ENCODE data around the gene CPSF4L. TPM values are rescaled to one million over a fixed set of nuclear protein-coding genes. Genes with fewer than 3 reads are reported as not detected.

CPSF4L gene
- total RNA-seq, 1 experiment from 2014 or later, result not detected

DNA sequence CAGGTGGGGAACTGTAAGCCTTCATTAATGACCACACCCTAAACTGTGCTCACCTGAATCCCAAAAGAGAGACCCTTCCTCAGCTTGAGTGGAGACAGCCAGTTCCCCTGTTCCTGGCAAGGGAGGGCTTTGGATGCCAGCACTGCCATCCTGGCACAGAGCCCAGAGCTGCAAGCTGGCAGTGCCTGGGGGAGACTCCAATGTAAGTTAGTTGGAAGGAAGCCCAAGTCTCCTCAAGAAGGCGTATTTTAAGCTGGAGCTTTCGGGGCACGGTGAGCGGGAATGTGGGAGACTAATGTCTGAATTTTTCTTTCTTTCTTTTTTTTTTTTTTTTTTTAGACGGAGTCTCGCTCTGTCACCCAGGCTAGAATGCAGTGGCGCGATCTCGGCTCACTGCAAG is 45.5 kb upstream of the CPSF4L start (continued):
- TF ChIP-seq, protein P1, sequence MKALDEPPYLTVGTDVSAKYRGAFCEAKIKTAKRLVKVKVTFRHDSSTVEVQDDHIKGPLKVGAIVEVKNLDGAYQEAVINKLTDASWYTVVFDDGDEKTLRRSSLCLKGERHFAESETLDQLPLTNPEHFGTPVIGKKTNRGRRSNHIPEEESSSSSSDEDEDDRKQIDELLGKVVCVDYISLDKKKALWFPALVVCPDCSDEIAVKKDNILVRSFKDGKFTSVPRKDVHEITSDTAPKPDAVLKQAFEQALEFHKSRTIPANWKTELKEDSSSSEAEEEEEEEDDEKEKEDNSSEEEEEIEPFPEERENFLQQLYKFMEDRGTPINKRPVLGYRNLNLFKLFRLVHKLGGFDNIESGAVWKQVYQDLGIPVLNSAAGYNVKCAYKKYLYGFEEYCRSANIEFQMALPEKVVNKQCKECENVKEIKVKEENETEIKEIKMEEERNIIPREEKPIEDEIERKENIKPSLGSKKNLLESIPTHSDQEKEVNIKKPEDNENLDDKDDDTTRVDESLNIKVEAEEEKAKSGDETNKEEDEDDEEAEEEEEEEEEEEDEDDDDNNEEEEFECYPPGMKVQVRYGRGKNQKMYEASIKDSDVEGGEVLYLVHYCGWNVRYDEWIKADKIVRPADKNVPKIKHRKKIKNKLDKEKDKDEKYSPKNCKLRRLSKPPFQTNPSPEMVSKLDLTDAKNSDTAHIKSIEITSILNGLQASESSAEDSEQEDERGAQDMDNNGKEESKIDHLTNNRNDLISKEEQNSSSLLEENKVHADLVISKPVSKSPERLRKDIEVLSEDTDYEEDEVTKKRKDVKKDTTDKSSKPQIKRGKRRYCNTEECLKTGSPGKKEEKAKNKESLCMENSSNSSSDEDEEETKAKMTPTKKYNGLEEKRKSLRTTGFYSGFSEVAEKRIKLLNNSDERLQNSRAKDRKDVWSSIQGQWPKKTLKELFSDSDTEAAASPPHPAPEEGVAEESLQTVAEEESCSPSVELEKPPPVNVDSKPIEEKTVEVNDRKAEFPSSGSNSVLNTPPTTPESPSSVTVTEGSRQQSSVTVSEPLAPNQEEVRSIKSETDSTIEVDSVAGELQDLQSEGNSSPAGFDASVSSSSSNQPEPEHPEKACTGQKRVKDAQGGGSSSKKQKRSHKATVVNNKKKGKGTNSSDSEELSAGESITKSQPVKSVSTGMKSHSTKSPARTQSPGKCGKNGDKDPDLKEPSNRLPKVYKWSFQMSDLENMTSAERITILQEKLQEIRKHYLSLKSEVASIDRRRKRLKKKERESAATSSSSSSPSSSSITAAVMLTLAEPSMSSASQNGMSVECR (CRISPR knock-in tag; IDR thresholded peaks at IDR 0.05; ENCODE audit: borderline replicate concordance), result no peak
- TF ChIP-seq, protein P2, sequence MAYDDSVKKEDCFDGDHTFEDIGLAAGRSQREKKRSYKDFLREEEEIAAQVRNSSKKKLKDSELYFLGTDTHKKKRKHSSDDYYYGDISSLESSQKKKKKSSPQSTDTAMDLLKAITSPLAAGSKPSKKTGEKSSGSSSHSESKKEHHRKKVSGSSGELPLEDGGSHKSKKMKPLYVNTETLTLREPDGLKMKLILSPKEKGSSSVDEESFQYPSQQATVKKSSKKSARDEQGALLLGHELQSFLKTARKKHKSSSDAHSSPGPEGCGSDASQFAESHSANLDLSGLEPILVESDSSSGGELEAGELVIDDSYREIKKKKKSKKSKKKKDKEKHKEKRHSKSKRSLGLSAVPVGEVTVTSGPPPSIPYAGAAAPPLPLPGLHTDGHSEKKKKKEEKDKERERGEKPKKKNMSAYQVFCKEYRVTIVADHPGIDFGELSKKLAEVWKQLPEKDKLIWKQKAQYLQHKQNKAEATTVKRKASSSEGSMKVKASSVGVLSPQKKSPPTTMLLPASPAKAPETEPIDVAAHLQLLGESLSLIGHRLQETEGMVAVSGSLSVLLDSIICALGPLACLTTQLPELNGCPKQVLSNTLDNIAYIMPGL (CRISPR knock-in tag; IDR thresholded peaks at IDR 0.05), result no peak
- no peak for TF ChIP-seq NFATC4 (CRISPR knock-in tag; IDR thresholded peaks at IDR 0.05)
- TF ChIP-seq, protein P3, sequence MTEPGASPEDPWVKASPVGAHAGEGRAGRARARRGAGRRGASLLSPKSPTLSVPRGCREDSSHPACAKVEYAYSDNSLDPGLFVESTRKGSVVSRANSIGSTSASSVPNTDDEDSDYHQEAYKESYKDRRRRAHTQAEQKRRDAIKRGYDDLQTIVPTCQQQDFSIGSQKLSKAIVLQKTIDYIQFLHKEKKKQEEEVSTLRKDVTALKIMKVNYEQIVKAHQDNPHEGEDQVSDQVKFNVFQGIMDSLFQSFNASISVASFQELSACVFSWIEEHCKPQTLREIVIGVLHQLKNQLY (CRISPR knock-in tag; IDR thresholded peaks at IDR 0.05), result no peak
- TF ChIP-seq ZNF263 (CRISPR knock-in tag; IDR thresholded peaks at IDR 0.05; ENCODE audit: low read depth), result no peak
- TF ChIP-seq SMAD3 (CRISPR knock-in tag; IDR thresholded peaks at IDR 0.05; ENCODE audit: borderline replicate concordance), result no peak
- TF ChIP-seq CREB1 (CRISPR knock-in tag; IDR thresholded peaks at IDR 0.05), result no peak

DNA sequence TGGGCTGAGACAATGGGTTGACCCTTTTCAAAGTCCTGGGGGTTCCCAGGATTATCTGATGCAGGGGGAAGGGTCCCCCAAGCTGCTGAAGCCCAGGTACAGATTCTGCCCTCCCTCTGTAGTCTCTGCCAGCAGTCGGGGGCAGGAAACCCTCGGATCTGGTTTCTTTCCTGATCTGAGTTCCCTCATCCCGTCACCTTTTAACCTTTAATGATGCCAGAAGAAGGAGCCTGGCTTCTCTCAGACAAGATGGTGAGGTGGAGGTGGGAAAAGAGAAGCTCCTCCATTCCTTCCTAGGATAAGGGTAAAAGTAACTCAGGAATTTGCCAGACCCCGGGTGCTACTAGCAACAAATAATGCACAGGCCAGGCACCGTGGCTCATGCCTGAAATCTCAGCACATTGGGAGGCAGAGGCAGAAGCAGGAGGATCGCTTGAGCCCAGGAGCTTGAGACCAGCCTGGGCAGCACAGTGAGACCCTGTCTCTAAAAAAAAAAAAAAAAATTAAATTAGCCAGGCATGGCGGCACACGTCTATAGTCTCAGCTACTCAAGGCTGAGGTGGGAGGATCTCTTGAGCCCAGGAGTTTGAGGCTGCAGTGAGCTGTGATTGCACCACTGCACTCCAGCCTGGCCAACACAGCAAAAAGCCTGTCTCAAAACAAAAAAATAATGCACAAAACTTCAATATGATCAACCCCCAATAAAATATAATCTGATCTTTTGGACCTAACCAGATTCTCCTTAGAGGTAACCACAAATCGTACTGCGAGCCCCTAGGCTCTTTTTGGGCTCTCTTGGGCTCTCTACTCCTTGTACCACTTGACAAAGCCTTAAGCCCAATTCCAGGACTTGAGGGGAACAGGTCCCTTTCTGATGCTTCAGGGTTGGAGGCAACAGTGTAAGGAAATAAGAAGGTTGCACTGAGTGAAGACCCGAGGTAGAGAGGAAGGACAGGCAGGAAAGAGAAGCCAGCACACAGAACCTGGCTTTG is 44.5 kb upstream of the CPSF4L start:
- peaks cover 32% of the 10 kb centered on the region for H3K4me1 Mint-ChIP-seq
- no peak overlapping the region for H3K4me3 Mint-ChIP-seq
- CTCF ChIA-PET, result interaction anchor here (0.9 to 2.9 kb wide), 8 partner anchors 28 to 64 kb away, joined by 3 to 16 read pairs (median 3); no protein-coding TSS in a partner anchor
- DNase-seq (ENCODE audit: low spot score) (no peak), ATAC-seq (no peak)
- no peaks in the 10 kb centered on the region for H3K9me3 Mint-ChIP-seq
- TF ChIP-seq GTF2I (CRISPR knock-in tag; conservative IDR thresholded peaks at IDR 0.05), result no peak
- no peak for TF ChIP-seq MYBL2 (CRISPR knock-in tag; IDR thresholded peaks at IDR 0.05)
- TF ChIP-seq ZNF121 (CRISPR knock-in tag; IDR thresholded peaks at IDR 0.05), result peak; percentile 24; the same call in 1 of the 2 replicates
- H3K27me3 Mint-ChIP-seq (ENCODE audit: low read depth), result no peaks in the 10 kb centered on the region
- POLR2A ChIA-PET, result no interaction called here
- H3K27ac Mint-ChIP-seq, result no peak overlapping the region
- peaks cover 3% of the 10 kb centered on the region; the same call in 1 of the 2 replicates for H3K36me3 Mint-ChIP-seq

DNA sequence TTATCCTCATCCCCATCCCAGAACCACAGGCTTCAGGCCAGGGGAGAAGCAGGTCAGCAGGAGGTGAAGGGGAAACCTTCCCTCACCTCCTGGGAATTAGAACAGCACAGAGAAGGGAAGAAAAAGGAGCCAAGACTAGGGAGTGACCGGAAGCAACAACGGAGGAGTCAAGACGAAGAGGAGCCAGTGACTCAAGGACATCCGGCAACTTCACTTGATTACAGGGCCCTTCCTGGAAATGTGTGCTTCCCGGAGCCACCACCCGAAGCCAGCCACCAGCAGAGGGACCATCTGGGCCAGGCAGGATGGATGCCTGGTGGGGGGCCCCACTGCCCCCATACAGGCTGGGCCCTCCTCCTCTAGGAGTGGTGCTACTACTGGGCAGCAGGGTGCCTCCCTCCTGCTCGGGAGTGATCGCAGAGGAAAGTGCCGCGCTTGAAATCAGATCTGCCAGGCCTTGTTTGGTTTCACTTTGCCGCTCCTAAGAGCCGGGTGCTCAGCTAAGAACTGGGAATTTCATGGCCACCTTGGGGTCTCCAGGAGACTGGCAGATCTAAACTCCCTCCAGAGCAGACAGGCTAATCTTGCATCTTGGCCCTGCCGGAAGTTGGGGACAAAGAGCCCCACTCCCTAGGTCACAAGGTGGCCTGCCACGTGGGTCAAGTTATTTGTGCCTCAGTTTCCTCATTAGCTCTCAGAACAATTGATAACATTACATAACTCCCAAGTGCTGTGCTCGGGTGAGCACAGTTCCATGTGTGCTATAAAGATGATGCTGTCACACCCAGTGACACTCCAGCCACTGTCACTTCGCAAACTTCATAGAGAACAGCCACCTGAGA is 43.5 kb upstream of the CPSF4L start:
- peak overlapping the region; percentile 75; the same call in 1 of the 2 replicates for H3K27ac Mint-ChIP-seq
- peaks cover 3% of the 10 kb centered on the region; the same call in 1 of the 2 replicates for H3K36me3 Mint-ChIP-seq
- H3K9me3 Mint-ChIP-seq, result no peaks in the 10 kb centered on the region
- POLR2A ChIA-PET, result interaction anchor here (0.6 to 0.7 kb wide), 2 partner anchors 24 to 43 kb away, joined by 3 to 5 read pairs; partner anchors contain the start of gene CPSF4L
- peaks cover 30% of the 10 kb centered on the region for H3K4me1 Mint-ChIP-seq
- CTCF ChIA-PET, result interaction anchor here (0.9 to 2.9 kb wide), 4 partner anchors 37 to 64 kb away, joined by 3 to 16 read pairs (median 6); no protein-coding TSS in a partner anchor
- no peak overlapping the region for H3K4me3 Mint-ChIP-seq
- H3K27me3 Mint-ChIP-seq (ENCODE audit: low read depth), result no peaks in the 10 kb centered on the region
- peak; percentile 76 for ATAC-seq
- DNase-seq (ENCODE audit: low spot score), result peak; percentile 52
- TF ChIP-seq IRF2 (CRISPR knock-in tag; IDR thresholded peaks at IDR 0.05; ENCODE audit: borderline replicate concordance, low read depth) (no peak), MYBL2 (CRISPR knock-in tag; IDR thresholded peaks at IDR 0.05) (no peak), TEAD1 (CRISPR knock-in tag; IDR thresholded peaks at IDR 0.05) (peak; percentile 77; the same call in 1 of the 2 replicates), CREM (CRISPR knock-in tag; IDR thresholded peaks at IDR 0.05) (no peak), FOXK1 (CRISPR knock-in tag; IDR thresholded peaks at IDR 0.05) (0 out of 2 replicates have a peak, but pooled peaks have one; percentile 32), FOXP1 (CRISPR knock-in tag; IDR thresholded peaks at IDR 0.05; ENCODE audit: borderline replicate concordance) (0 out of 2 replicates have a peak, but pooled peaks have one; percentile 26), SOX15 (CRISPR knock-in tag; IDR thresholded peaks at IDR 0.05) (no peak), MXD4 (CRISPR knock-in tag; IDR thresholded peaks at IDR 0.05; ENCODE audit: borderline replicate concordance) (no peak)
- TF ChIP-seq, protein P4, sequence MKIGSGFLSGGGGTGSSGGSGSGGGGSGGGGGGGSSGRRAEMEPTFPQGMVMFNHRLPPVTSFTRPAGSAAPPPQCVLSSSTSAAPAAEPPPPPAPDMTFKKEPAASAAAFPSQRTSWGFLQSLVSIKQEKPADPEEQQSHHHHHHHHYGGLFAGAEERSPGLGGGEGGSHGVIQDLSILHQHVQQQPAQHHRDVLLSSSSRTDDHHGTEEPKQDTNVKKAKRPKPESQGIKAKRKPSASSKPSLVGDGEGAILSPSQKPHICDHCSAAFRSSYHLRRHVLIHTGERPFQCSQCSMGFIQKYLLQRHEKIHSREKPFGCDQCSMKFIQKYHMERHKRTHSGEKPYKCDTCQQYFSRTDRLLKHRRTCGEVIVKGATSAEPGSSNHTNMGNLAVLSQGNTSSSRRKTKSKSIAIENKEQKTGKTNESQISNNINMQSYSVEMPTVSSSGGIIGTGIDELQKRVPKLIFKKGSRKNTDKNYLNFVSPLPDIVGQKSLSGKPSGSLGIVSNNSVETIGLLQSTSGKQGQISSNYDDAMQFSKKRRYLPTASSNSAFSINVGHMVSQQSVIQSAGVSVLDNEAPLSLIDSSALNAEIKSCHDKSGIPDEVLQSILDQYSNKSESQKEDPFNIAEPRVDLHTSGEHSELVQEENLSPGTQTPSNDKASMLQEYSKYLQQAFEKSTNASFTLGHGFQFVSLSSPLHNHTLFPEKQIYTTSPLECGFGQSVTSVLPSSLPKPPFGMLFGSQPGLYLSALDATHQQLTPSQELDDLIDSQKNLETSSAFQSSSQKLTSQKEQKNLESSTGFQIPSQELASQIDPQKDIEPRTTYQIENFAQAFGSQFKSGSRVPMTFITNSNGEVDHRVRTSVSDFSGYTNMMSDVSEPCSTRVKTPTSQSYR (CRISPR knock-in tag; IDR thresholded peaks at IDR 0.05), result peak; percentile 74; the same call in 1 of the 2 replicates
- TF ChIP-seq, protein P5, sequence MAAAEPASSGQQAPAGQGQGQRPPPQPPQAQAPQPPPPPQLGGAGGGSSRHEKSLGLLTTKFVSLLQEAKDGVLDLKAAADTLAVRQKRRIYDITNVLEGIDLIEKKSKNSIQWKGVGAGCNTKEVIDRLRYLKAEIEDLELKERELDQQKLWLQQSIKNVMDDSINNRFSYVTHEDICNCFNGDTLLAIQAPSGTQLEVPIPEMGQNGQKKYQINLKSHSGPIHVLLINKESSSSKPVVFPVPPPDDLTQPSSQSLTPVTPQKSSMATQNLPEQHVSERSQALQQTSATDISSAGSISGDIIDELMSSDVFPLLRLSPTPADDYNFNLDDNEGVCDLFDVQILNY (CRISPR knock-in tag; IDR thresholded peaks at IDR 0.05), result no peak

All from WTC11 (cell line).